Stimulated activated memory B cell treated with anti-CD40 and anti-IgM and Interleukin-4, amounts not matched to agents 10 μg/mL and 1 μg/mL and 100 μg/mL, for 72 hours (primary cell): ENCODE measurements around the gene OSBPL1A.

Experiments used
- ATAC-seq: fragments of 150-1000 bp; cut with Tn5 transposase; 2 replicates; pipeline ENCODE4 v1.10.0; 2021
- H3K27ac Mint-ChIP-seq: one replicate; pipeline ENCODE4 v1.8.0; 2022; ENCODE audit warnings: mild to moderate bottlenecking, mixed read lengths
- H3K27me3 Mint-ChIP-seq: one replicate; pipeline ENCODE4 v1.8.0; 2022; ENCODE audit warnings: mixed read lengths
- H3K36me3 Mint-ChIP-seq: one replicate; pipeline ENCODE4 v1.8.0; 2022; ENCODE audit warnings: mixed read lengths
- H3K4me1 Mint-ChIP-seq: one replicate; pipeline ENCODE4 v1.8.0; 2022; ENCODE audit warnings: mixed read lengths
- H3K4me3 Mint-ChIP-seq: one replicate; pipeline ENCODE4 v1.8.0; 2022; ENCODE audit warnings: mild to moderate bottlenecking, moderate library complexity, mixed read lengths
- H3K9me3 Mint-ChIP-seq: one replicate; pipeline ENCODE4 v1.8.0; 2022; ENCODE audit warnings: mixed read lengths

The OSBPL1A gene

GRCh38 chr18:24142376-24142775 lies 255.2 kb downstream of the OSBPL1A start:
- no peak overlapping the region for H3K4me3 Mint-ChIP-seq
- peaks cover 8% of the 10 kb centered on the region for H3K27me3 Mint-ChIP-seq
- ATAC-seq: no peak
- no peak overlapping the region for H3K27ac Mint-ChIP-seq
- peaks cover 3% of the 10 kb centered on the region for H3K9me3 Mint-ChIP-seq
- no peaks in the 10 kb centered on the region for H3K36me3 Mint-ChIP-seq
- H3K4me1 Mint-ChIP-seq: peaks cover 20% of the 10 kb centered on the region

DNA sequence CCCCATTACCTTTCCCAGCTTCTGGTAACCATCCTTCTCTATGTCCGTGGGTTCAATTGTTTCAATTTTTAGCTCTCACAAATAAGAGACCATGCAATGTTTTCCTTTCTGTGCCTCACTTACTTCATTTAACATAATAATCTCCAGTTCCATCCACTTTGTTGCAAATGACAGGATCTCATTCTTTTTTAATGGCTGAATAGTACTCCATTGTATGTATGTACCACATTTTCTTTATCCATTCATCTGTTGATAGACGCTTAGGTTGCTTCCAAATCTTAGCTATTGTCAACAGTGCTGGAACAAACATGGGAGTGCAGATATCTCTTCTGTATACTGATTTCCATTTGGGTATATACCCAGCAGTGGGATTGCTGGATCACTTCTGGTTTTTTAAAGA lies 256.9 kb downstream of the OSBPL1A start:
- no peak overlapping the region for H3K27ac Mint-ChIP-seq
- peaks cover 3% of the 10 kb centered on the region for H3K9me3 Mint-ChIP-seq
- H3K27me3 Mint-ChIP-seq: peaks cover 8% of the 10 kb centered on the region
- peaks cover 31% of the 10 kb centered on the region for H3K4me1 Mint-ChIP-seq
- ATAC-seq: no peak
- no peak overlapping the region for H3K4me3 Mint-ChIP-seq
- peaks cover 13% of the 10 kb centered on the region for H3K36me3 Mint-ChIP-seq

- Mint-ChIP-seq H3K4me1 (peaks cover 31% of the 10 kb centered on the region), H3K27ac (peak within 1 kb of the TSS; percentile 85), H3K9me3 (peaks cover 3% of the 10 kb centered on the region), H3K4me3 (peak within 1 kb of the TSS; percentile 90), H3K36me3 (peaks cover 19% of the 10 kb centered on the region), H3K27me3 (peaks cover 8% of the 10 kb centered on the region)
- peak; percentile 95 for ATAC-seq
These were observed 258.6 kb downstream of the OSBPL1A start, which contains the start of gene CABYR for GRCh38 chr18:24138789-24139616. Gene CABYR (plus strand): TSS chr18:24139062. CDS start chr18:24143115, 4,053 bp downstream.

- Mint-ChIP-seq H3K9me3 (peaks cover 3% of the 10 kb centered on the region), H3K27ac (peak overlapping the region; percentile 85), H3K27me3 (peaks cover 8% of the 10 kb centered on the region), H3K4me1 (peaks cover 31% of the 10 kb centered on the region), H3K4me3 (peak overlapping the region; percentile 90), H3K36me3 (peaks cover 19% of the 10 kb centered on the region)
- no peak for ATAC-seq
These were observed 259.2 kb downstream of the OSBPL1A start for GRCh38 chr18:24138409-24138788.

DNA sequence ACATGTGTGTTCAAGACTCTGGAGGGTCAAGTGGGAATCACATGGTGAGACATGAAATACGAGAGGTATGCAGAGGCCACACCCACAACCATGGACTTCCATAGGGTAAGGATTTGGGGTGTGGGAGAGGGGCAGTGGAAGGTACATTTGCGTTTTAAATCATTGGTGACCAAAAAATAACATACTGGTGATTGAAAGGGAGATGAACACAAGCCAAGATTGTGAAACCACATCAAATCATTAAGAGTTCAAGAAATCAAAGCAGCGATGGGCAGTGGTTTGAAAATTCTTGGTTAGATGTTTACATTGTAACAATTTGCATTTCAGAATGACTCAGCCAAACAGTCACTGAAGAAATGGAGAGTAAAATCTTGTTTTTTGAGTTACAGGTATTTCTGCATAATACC lies 260.7 kb downstream of the OSBPL1A start:
- no peak for ATAC-seq
- no peak overlapping the region for H3K4me3 Mint-ChIP-seq
- no peak overlapping the region for H3K27ac Mint-ChIP-seq
- H3K4me1 Mint-ChIP-seq: peaks cover 31% of the 10 kb centered on the region
- peaks cover 8% of the 10 kb centered on the region for H3K27me3 Mint-ChIP-seq
- H3K36me3 Mint-ChIP-seq: peaks cover 19% of the 10 kb centered on the region
- H3K9me3 Mint-ChIP-seq: peaks cover 3% of the 10 kb centered on the region

DNA sequence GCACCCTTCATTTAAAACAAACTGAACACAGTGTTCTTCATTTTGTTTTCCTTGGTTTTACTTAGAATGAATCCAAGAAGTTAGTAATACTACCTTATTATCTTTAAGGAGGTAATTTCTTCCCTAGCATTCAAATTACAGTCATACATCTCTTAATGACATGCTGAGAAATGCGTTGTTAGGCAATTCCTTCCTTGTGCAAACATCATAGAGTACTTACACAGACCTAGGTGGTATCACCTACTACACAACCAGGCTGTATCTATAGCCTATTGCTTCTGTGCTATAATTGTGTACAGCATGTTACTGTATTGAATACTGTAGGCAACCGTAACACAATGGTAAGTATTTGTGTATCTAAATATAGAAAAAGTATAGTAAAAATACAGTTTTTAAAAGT lies 267.1 kb downstream of the OSBPL1A start:
- Mint-ChIP-seq H3K4me3 (no peak overlapping the region), H3K27ac (no peak overlapping the region), H3K27me3 (no peaks in the 10 kb centered on the region), H3K36me3 (peaks cover 31% of the 10 kb centered on the region), H3K4me1 (no peaks in the 10 kb centered on the region), H3K9me3 (no peaks in the 10 kb centered on the region)
- ATAC-seq: no peak

DNA sequence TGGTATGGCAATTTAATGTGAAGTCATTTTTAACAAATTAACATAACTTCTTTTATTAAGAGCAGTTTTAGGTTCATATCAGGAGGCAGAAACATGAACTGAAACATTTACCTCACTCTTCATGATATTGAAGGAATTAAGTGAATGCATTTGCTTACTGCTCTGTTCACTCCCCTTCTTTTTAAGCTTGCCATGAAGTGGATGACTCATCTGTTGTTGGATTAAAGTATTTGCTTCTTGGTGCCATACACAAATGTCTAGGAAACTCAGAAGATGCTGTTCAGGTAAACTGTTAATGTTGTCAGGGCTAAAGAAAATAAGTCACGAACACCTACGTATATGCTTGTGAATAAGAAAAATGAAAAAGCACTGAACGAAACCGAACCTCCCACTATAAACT lies 268.9 kb downstream of the OSBPL1A start:
- Mint-ChIP-seq H3K4me3 (no peak overlapping the region), H3K4me1 (no peaks in the 10 kb centered on the region), H3K27ac (no peak overlapping the region), H3K9me3 (no peaks in the 10 kb centered on the region), H3K27me3 (no peaks in the 10 kb centered on the region), H3K36me3 (peaks cover 37% of the 10 kb centered on the region)
- ATAC-seq: no peak

DNA sequence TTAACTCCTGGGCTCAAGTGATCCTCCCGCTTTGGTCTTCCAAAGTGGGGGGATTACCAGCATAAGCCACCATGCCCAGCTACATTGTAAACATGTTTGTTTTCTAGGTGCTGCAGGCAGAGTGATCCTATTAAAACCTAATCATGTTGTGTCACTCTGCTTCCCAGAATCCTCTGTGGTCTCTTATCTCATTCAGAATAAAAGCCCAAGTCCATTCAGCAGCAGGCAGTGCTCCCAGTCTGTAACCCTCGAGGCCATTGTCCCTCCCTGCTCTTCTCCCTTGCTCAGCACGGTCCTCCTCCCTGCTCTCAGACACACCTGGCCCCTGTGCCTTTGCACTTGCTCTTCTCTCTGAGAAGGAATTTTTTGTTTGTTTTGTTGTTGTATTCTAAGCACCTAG lies 269.9 kb downstream of the OSBPL1A start:
- no peak overlapping the region for H3K27ac Mint-ChIP-seq
- H3K27me3 Mint-ChIP-seq: no peaks in the 10 kb centered on the region
- peaks cover 37% of the 10 kb centered on the region for H3K36me3 Mint-ChIP-seq
- no peaks in the 10 kb centered on the region for H3K4me1 Mint-ChIP-seq
- ATAC-seq: no peak
- H3K9me3 Mint-ChIP-seq: no peaks in the 10 kb centered on the region
- H3K4me3 Mint-ChIP-seq: no peak overlapping the region

- Mint-ChIP-seq H3K27ac (no peak overlapping the region), H3K9me3 (no peaks in the 10 kb centered on the region), H3K4me1 (no peaks in the 10 kb centered on the region), H3K4me3 (no peak overlapping the region), H3K36me3 (peaks cover 37% of the 10 kb centered on the region), H3K27me3 (no peaks in the 10 kb centered on the region)
- no peak for ATAC-seq
These were observed 271.3 kb downstream of the OSBPL1A start for GRCh38 chr18:24126155-24126961.

GRCh38 chr18:24121625-24122024 lies 276.0 kb downstream of the OSBPL1A start:
- Mint-ChIP-seq H3K27me3 (no peaks in the 10 kb centered on the region), H3K27ac (no peak overlapping the region), H3K9me3 (no peaks in the 10 kb centered on the region), H3K36me3 (peaks cover 38% of the 10 kb centered on the region), H3K4me1 (no peaks in the 10 kb centered on the region), H3K4me3 (no peak overlapping the region)
- no peak for ATAC-seq

DNA sequence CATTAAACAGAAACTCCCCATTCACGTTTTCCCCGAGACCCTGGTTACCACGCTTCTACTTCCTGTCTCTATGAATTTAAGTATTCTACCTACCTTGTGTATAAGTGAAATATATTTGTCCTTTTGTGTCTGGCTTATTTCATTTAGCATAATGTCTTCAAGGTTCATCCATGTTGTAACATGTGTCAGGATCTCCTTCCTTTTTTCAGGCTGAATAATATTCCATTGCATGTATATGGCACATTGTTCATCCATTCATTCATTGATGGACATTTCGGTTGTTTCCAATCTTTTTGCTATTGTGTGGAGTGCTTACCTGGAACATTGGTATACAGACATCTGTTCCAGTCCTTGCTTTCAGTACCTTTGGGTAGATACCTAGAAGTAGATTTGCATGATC lies 276.9 kb downstream of the OSBPL1A start:
- peaks cover 6% of the 10 kb centered on the region for H3K4me1 Mint-ChIP-seq
- no peak for ATAC-seq
- no peak overlapping the region for H3K27ac Mint-ChIP-seq
- peaks cover 43% of the 10 kb centered on the region for H3K36me3 Mint-ChIP-seq
- no peak overlapping the region for H3K4me3 Mint-ChIP-seq
- H3K27me3 Mint-ChIP-seq: no peaks in the 10 kb centered on the region
- H3K9me3 Mint-ChIP-seq: no peaks in the 10 kb centered on the region

DNA sequence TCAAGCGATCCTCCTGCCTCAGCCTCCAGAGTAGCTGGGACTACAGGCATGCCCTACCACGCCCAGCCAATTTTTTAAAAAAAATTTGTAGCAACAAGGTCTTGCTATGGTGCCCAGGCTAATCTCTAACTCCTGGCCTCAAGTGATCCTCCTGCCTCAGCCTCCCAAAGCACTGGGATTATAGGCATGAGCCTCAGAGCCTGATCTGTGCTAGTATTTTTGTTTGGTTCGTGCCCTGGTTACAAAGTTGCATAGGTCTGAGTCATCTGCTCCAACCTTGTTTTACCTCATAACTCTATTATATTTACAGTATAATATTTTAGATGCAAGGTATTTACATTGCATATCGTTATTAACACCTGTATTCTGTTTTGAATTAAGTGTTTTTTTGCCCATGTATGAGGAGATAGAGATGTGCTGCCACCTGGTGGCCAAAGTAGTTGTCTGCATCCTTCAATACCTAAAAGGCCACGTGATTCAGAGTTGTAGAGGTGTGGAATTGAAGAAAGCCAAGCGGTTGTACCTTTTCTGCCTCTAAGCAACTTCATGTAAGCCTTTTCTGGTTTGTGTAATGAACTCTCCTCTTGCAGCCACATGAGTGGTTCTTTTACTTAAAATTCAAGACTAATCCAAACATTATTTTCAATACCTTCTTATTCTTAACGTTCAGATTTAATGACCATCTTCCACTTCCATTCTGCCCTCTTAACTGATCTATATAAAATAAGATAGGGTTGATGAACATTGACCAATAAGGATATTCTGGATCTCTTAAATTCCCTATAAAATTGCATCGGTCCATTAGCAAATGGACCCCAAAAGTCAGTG lies 278.7 kb downstream of the OSBPL1A start:
- Mint-ChIP-seq H3K27ac (peak overlapping the region; percentile 9), H3K4me3 (no peak overlapping the region), H3K9me3 (no peaks in the 10 kb centered on the region), H3K27me3 (no peaks in the 10 kb centered on the region), H3K4me1 (peaks cover 20% of the 10 kb centered on the region), H3K36me3 (peaks cover 46% of the 10 kb centered on the region)
- ATAC-seq: peak; percentile 73

DNA sequence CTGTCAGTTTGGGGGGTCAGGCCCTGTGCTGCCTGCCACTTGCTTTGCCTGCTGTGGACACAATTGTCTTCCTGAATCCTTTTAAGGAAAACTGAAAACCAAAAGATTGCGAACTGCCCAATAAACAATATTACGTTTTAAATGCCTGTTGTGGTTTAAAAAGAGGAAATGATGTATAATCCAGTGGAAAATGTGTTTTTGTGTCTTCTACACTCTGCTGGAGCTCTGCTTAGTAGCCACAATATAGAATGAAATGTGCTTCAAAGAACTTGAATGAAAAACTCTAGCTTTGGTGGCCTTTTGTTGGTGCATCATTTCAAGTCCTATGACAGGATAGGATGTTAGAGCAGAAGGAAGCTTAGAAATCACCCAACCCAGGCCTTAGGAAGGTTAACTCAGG lies 282.0 kb downstream of the OSBPL1A start:
- Mint-ChIP-seq H3K27ac (peak overlapping the region; percentile 48), H3K4me3 (no peak overlapping the region), H3K9me3 (no peaks in the 10 kb centered on the region), H3K4me1 (peaks cover 23% of the 10 kb centered on the region), H3K27me3 (no peaks in the 10 kb centered on the region), H3K36me3 (peaks cover 59% of the 10 kb centered on the region)
- peak; percentile 52 for ATAC-seq

- Mint-ChIP-seq H3K4me1 (peaks cover 23% of the 10 kb centered on the region), H3K27ac (peak overlapping the region; percentile 48), H3K27me3 (no peaks in the 10 kb centered on the region), H3K36me3 (peaks cover 54% of the 10 kb centered on the region), H3K4me3 (no peak overlapping the region), H3K9me3 (no peaks in the 10 kb centered on the region)
- no peak for ATAC-seq
These were observed 282.6 kb downstream of the OSBPL1A start for GRCh38 chr18:24114924-24115549.
